NOMO-1 (cell line): Measurements from ENCODE around the gene TTLL1.

Experiments used
- DNase-seq, 2 experiments: peaks; one replicate each; lab custom pipeline; 2025; ENCODE audit not compliant: unreplicated experiment in 2 of 2; lab: John Stamatoyannopoulos, UW

Gene TTLL1

GRCh38 chr22:43014869-43015676 lies 74.1 kb downstream of the TTLL1 start, which contains the start of gene PACSIN2:
TSS of gene PACSIN2 (minus strand) at chr22:43015149. CDS start at chr22:42912080, 103,069 bp downstream.
- peak; percentile 98 to 99 for DNase-seq

GRCh38 chr22:43014316-43014868 lies 74.8 kb downstream of the TTLL1 start:
- peak in 1 of 2 experiments; percentile 13 for DNase-seq

GRCh38 chr22:43013355-43014315 lies 75.6 kb downstream of the TTLL1 start:
- peak in 1 of 2 experiments; percentile 35 for DNase-seq

- no peak for DNase-seq
These were observed 76.8 kb downstream of the TTLL1 start for GRCh38 chr22:43012390-43012789.

GRCh38 chr22:43011079-43011478 lies 78.1 kb downstream of the TTLL1 start:
- DNase-seq = no peak

GRCh38 chr22:43009444-43009843 lies 79.7 kb downstream of the TTLL1 start:
- DNase-seq = no peak

GRCh38 chr22:43008921-43009320 lies 80.3 kb downstream of the TTLL1 start:
- DNase-seq = no peak

GRCh38 chr22:43008509-43008908 lies 80.7 kb downstream of the TTLL1 start:
- no peak for DNase-seq

- DNase-seq = no peak
These were observed 81.6 kb downstream of the TTLL1 start for GRCh38 chr22:43007519-43008102.

GRCh38 chr22:43006753-43007152 lies 82.4 kb downstream of the TTLL1 start:
- DNase-seq = no peak

- no peak for DNase-seq
These were observed 83.1 kb downstream of the TTLL1 start for GRCh38 chr22:43006016-43006505.

GRCh38 chr22:43005106-43005505 lies 84.1 kb downstream of the TTLL1 start:
- no peak for DNase-seq

GRCh38 chr22:43004362-43005035 lies 84.7 kb downstream of the TTLL1 start:
- peak; percentile 79 to 97 for DNase-seq

GRCh38 chr22:43002202-43002586 lies 87.0 kb downstream of the TTLL1 start:
- no peak for DNase-seq

- DNase-seq = peak; percentile 41 to 72
These were observed 87.7 kb downstream of the TTLL1 start for GRCh38 chr22:43001271-43002201.

- peak; percentile 19 to 45 for DNase-seq
These were observed 88.6 kb downstream of the TTLL1 start for GRCh38 chr22:43000441-43001175.

GRCh38 chr22:42997582-42998090 lies 91.6 kb downstream of the TTLL1 start:
- no peak for DNase-seq
